NB4 (cell line): ENCODE results near the gene ASPG.

Experiments used
- CTCF ChIP-seq: IDR thresholded peaks from one replicate; pipeline ENCODE4 v1.5.1; 2012; ENCODE audit warnings: low read depth, low read length
- POLR2A ChIP-seq: IDR thresholded peaks from 2 replicates; pipeline ENCODE4 v1.6.1; 2011; ENCODE audit warnings: mild to moderate bottlenecking; ENCODE audit not compliant: insufficient read length; ENCODE audit errors: extremely low read depth
- TF ChIP-seq, protein P1 (sequence below): IDR thresholded peaks from 2 replicates; pipeline ENCODE4 v1.6.1; 2011; ENCODE audit warnings: low read depth, low read length

DNA sequence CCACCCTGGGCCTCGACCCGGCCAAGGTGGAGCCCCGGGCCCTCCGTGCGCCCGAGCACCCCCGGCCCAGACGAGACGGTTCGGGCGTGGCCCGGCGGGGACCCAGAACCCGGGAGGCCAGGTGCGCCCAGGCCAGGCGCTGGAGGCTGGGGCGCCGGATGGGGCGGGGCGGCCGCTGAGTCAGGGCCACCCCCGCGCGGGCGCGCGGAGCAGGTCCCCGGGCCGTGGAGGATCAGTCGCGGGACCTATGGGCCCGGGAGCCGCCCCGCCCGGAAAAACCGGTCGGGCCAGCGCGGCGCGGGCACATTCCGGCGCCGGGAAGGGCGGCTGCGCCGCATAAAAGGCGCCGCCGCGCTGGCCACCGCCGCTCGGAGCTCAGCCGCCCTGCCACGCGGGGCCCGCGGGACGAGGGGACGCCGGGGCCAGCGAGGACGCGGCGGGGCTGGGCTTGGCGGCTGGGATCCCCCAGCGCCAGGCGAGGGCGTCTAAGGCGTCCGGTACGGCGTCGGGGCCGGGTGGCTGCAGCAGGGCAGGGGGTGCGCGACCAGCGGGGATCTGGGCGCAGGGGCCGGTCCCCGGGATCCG is 31.3 kb downstream of the ASPG start:
- TF ChIP-seq CTCF (no peak), POLR2A (no peak)
- TF ChIP-seq, protein P1, sequence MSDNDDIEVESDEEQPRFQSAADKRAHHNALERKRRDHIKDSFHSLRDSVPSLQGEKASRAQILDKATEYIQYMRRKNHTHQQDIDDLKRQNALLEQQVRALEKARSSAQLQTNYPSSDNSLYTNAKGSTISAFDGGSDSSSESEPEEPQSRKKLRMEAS = no peak
